ENCODE data around the gene RFX3. TPM values are rescaled to one million over a fixed set of nuclear protein-coding genes. Genes with fewer than 3 reads are reported as not detected.

Gene RFX3
- total and polyA plus RNA-seq, 4 donors, result 0.30 to 4.6 (median 1.5) TPM

DNA sequence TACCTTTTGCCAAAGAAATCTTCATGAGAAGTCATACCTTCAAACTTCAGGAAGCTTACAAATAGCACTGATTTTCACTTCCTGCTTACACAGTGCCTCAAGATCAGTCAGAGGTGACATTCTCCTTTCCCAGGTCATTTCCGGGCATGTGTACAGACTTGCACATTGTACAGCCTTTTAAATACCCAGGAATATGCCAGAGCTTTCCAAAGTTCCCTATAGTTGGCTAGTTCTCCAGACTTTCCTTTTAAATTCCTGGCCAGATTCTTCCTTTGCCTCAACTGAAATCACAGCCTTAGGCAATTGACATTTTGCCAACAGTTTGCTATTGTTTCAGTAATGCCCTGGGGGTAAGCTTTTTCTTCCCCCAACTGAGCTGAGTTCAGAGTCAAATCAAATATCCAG, 47.2 kb downstream of the RFX3 start:
- TF ChIP-seq YY1 (IDR thresholded peaks at IDR 0.05), result no peak
- no peak for TF ChIP-seq FOXA1 (IDR thresholded peaks at IDR 0.05)
- TF ChIP-seq HNF4G (IDR thresholded peaks at IDR 0.05), result no peak
- no peak for TF ChIP-seq TAF1 (conservative IDR thresholded peaks at IDR 0.05)
- TF ChIP-seq EGR1 (IDR thresholded peaks at IDR 0.05; ENCODE audit: low read depth in 2 of 2), result no peak
- TF ChIP-seq, protein P1, sequence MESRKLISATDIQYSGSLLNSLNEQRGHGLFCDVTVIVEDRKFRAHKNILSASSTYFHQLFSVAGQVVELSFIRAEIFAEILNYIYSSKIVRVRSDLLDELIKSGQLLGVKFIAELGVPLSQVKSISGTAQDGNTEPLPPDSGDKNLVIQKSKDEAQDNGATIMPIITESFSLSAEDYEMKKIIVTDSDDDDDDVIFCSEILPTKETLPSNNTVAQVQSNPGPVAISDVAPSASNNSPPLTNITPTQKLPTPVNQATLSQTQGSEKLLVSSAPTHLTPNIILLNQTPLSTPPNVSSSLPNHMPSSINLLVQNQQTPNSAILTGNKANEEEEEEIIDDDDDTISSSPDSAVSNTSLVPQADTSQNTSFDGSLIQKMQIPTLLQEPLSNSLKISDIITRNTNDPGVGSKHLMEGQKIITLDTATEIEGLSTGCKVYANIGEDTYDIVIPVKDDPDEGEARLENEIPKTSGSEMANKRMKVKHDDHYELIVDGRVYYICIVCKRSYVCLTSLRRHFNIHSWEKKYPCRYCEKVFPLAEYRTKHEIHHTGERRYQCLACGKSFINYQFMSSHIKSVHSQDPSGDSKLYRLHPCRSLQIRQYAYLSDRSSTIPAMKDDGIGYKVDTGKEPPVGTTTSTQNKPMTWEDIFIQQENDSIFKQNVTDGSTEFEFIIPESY (IDR thresholded peaks at IDR 0.05), result no peak
- no peak for TF ChIP-seq RAD21 (IDR thresholded peaks at IDR 0.05)
- TF ChIP-seq, protein P2, sequence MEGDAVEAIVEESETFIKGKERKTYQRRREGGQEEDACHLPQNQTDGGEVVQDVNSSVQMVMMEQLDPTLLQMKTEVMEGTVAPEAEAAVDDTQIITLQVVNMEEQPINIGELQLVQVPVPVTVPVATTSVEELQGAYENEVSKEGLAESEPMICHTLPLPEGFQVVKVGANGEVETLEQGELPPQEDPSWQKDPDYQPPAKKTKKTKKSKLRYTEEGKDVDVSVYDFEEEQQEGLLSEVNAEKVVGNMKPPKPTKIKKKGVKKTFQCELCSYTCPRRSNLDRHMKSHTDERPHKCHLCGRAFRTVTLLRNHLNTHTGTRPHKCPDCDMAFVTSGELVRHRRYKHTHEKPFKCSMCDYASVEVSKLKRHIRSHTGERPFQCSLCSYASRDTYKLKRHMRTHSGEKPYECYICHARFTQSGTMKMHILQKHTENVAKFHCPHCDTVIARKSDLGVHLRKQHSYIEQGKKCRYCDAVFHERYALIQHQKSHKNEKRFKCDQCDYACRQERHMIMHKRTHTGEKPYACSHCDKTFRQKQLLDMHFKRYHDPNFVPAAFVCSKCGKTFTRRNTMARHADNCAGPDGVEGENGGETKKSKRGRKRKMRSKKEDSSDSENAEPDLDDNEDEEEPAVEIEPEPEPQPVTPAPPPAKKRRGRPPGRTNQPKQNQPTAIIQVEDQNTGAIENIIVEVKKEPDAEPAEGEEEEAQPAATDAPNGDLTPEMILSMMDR (IDR thresholded peaks at IDR 0.05; ENCODE audit: low read depth, low read length, missing input control), result no peak
- TF ChIP-seq, protein P3, sequence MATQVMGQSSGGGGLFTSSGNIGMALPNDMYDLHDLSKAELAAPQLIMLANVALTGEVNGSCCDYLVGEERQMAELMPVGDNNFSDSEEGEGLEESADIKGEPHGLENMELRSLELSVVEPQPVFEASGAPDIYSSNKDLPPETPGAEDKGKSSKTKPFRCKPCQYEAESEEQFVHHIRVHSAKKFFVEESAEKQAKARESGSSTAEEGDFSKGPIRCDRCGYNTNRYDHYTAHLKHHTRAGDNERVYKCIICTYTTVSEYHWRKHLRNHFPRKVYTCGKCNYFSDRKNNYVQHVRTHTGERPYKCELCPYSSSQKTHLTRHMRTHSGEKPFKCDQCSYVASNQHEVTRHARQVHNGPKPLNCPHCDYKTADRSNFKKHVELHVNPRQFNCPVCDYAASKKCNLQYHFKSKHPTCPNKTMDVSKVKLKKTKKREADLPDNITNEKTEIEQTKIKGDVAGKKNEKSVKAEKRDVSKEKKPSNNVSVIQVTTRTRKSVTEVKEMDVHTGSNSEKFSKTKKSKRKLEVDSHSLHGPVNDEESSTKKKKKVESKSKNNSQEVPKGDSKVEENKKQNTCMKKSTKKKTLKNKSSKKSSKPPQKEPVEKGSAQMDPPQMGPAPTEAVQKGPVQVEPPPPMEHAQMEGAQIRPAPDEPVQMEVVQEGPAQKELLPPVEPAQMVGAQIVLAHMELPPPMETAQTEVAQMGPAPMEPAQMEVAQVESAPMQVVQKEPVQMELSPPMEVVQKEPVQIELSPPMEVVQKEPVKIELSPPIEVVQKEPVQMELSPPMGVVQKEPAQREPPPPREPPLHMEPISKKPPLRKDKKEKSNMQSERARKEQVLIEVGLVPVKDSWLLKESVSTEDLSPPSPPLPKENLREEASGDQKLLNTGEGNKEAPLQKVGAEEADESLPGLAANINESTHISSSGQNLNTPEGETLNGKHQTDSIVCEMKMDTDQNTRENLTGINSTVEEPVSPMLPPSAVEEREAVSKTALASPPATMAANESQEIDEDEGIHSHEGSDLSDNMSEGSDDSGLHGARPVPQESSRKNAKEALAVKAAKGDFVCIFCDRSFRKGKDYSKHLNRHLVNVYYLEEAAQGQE (IDR thresholded peaks at IDR 0.05), result no peak
- no peak for TF ChIP-seq SP1 (IDR thresholded peaks at IDR 0.05)
- no peak for TF ChIP-seq HNF4A (conservative IDR thresholded peaks at IDR 0.05)
- no peak for TF ChIP-seq RXRA (IDR thresholded peaks at IDR 0.05)
- TF ChIP-seq GABPA (IDR thresholded peaks at IDR 0.05 in 1 of 2, conservative IDR thresholded peaks at IDR 0.05 in 1 of 2), result no peak
- TF ChIP-seq FOXA2 (IDR thresholded peaks at IDR 0.05), result no peak
- TF ChIP-seq, protein P4, sequence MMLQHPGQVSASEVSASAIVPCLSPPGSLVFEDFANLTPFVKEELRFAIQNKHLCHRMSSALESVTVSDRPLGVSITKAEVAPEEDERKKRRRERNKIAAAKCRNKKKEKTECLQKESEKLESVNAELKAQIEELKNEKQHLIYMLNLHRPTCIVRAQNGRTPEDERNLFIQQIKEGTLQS (IDR thresholded peaks at IDR 0.05), result no peak
- TF ChIP-seq JUND (IDR thresholded peaks at IDR 0.05), result no peak
- no peak for TF ChIP-seq NR2F2 (IDR thresholded peaks at IDR 0.05)
- TF ChIP-seq, protein P5, sequence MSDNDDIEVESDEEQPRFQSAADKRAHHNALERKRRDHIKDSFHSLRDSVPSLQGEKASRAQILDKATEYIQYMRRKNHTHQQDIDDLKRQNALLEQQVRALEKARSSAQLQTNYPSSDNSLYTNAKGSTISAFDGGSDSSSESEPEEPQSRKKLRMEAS (IDR thresholded peaks at IDR 0.05), result no peak
- no peaks in the 10 kb centered on the region for H3K27me3 ChIP-seq (ENCODE audit: control insufficient read depth in 4 of 4, insufficient read depth in 4 of 4, low read length in 3 of 4)
- no peak overlapping the region for H3K9ac ChIP-seq (ENCODE audit: low read depth in 1 of 2, low read length in 2 of 2)
- H3K27ac ChIP-seq (ENCODE audit: low read depth in 1 of 2, low read length in 2 of 2), result no peak overlapping the region
- 80% methylated on average over 1 of the region's 1 CpG for WGBS
- no peaks in the 10 kb centered on the region for H3K4me1 ChIP-seq (ENCODE audit: control insufficient read depth in 4 of 4, insufficient read depth in 4 of 4, low read length in 3 of 4)
- no peak overlapping the region for H3K4me3 ChIP-seq (ENCODE audit: low read depth in 1 of 3, low read length in 3 of 3)
- no peaks in the 10 kb centered on the region for H3K9me3 ChIP-seq (ENCODE audit: control insufficient read depth in 4 of 4, low read length in 3 of 4)
- no peak for DNase-seq (ENCODE audit: low spot score)
- H3K36me3 ChIP-seq (ENCODE audit: control insufficient read depth in 4 of 4, insufficient read depth in 3 of 4, low read depth in 1 of 4, low read length in 3 of 4), result no peaks in the 10 kb centered on the region

Data from liver (tissue), 9 donors.